GM10847 (cell line): ENCODE data around the gene FRS2.

Experiments used
- POLR2A ChIP-seq: IDR thresholded peaks from 2 replicates; pipeline ENCODE4 v1.6.1; 2011; ENCODE audit not compliant: insufficient read length; ENCODE audit errors: extremely low read depth

FRS2 gene

GRCh38 chr12:69602954-69603353 lies 132.8 kb downstream of the FRS2 start:
- TF ChIP-seq POLR2A = no peak

DNA sequence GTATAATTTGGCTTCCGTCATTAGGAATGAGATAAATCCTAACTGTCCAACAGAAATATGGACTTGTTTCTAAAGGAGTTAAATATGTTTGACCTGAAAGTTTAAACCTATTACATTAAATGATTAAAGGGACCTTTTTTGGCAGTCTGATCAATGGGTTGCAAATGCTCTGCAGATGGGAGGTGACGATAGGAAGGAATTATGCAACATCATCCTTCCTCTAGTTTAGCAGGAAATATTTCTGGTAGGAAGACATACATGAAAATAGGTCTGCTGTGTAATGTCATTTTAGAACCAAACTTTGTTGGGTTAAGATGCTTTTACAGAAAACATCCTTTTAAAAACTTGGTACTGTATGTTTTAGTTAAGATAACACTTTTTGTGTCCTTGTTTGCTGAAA lies 137.9 kb downstream of the FRS2 start:
- no peak for TF ChIP-seq POLR2A

DNA sequence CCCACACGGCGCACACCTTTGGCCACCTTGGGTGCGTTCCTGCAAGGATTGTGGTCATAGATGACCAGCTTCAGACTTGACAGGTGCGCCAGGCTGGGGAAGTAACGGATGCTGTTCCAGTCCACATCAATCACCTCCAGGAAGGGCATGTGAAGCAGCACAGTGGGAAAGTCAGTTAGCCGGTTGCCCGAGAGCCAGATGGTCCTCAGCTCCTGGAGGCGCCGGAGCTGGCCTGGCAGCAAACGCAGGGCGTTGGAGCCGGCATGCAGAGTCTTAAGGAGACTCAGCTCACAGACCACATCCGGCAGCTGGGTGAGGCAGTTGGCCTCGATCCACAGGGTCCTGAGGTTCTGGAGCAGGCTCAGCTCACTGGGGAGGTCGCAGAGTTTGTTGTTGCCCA lies 139.9 kb downstream of the FRS2 start:
- no peak for TF ChIP-seq POLR2A

GRCh38 chr12:69610729-69611128 lies 140.5 kb downstream of the FRS2 start, which contains the start of gene LRRC10:
LRRC10 (minus strand) TSS chr12:69610907; CDS start chr12:69610838, 69 bp downstream.
- no peak for TF ChIP-seq POLR2A

DNA sequence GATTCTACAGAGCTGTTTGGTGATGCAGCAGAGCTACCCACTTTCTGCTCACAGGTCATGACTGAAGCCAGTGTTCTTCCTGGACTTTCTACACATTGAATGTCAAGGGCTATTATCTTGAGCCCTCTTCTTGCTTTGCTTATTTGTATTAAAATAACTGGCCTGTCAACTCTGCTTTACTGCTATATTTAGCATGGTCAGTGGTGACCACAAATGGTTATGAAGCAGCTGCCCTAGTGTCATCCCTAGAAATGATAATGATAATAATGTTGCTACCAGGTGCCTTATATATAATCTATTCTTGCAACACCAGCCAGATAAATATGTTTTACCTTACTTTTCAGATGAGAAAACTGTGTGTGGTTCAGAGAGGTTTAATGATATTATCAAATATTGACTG lies 143.2 kb downstream of the FRS2 start:
- no peak for TF ChIP-seq POLR2A

- TF ChIP-seq POLR2A = no peak
Observed at GRCh38 chr12:69616025-69616424, 145.8 kb downstream of the FRS2 start.

GRCh38 chr12:69619050-69619449 lies 148.9 kb downstream of the FRS2 start:
- no peak for TF ChIP-seq POLR2A

- TF ChIP-seq POLR2A = no peak
Observed at GRCh38 chr12:69620077-69620476, 149.9 kb downstream of the FRS2 start.

- TF ChIP-seq POLR2A = no peak
Observed at GRCh38 chr12:69620921-69621320, 150.7 kb downstream of the FRS2 start.

DNA sequence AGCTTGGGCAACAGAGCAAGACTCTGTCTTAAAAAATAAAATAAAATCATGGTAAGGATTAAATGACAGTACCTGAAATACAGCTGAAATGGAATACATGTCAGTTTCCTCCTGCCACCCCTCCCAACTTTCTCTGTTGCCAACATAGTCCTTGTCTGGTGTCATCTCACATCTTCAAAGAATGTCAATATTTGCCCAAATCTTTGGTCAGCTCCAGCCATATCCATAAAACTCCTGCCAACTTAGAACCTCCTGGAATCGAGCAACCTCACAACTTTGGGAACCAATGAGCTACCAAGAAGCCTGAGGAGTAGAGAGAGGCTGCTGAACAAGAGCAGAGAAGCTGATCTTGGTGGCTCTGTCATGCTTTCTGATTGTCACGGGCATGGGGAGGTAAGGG lies 151.4 kb downstream of the FRS2 start:
- TF ChIP-seq POLR2A = no peak

DNA sequence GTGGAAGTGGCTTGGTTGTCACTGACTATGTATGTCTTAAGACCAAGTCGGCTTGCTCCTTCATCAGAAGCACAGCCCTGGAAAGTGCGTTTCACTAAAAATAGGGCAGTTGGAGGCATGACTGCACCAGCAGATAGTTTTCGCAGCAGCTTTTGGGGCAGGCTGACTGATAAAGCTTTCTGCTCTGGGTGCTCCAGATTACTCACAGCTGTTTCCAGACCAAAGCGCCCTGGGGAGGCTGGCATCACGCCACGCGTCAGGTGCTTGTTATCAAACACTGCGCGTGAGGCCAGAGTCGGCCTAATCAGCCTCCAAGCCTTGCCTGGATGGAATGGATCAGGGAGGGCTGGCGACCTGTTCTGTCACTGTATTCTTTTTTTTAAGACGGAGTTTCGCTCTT lies 153.8 kb downstream of the FRS2 start:
- no peak for TF ChIP-seq POLR2A

DNA sequence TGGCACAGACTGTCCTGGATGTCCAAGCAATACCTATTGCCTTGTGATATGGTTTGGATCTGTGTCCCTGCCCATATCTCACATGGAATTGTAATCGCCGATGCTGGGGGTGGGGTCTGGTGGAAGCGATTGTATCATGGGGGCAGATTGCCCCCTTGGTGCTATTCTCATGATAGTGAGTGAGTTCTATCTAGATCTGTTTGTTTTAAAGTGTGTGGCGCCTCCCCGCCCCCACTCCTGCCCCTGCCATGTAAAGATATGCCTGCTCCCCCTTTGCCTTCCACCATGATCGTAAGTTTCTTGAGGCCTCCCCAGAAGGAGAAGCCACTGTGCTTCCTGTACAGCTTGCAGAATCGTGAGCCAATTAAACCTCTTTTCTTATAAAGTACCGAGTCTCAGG lies 157.3 kb downstream of the FRS2 start:
- TF ChIP-seq POLR2A = no peak
